IMR-90 (cell line): ENCODE results near the gene PTPRN2. TPM values are rescaled to one million over a fixed set of nuclear protein-coding genes. Genes with fewer than 3 reads are reported as not detected.

Experiments used
- ATAC-seq: fragments of 200-7000 bp; cut with Tn5 transposase; 2 replicates; pipeline ENCODE4 v1.9.1; 2020; ENCODE audit warnings: low read depth, mild to moderate bottlenecking, moderate library complexity
- BruUV-seq: library from RNA; stranded (reverse); fragments of 400-500 nt; replicated peaks from 2 replicates; lab custom pipeline; 2021; lab: Mats Ljungman, UMichigan
- CTCF ChIA-PET: fragments of 300-600 bp; formaldehyde crosslinking; extraction: SDS; loops from one replicate; lab custom pipeline; 2021; ENCODE audit warnings: antibody characterized with exemption; lab: Yijun Ruan, JAX
- POLR2A ChIA-PET: fragments of 300-600 bp; sonication (Branson Sonifier 250); formaldehyde crosslinking; loops from one replicate; lab custom pipeline; 2022; ENCODE audit warnings: antibody characterized with exemption; ENCODE audit not compliant: unreplicated experiment; lab: Charles Lee
- DNase-seq: peaks from one replicate; pipeline ENCODE4 v3.0.0; 2013
- H2AFZ ChIP-seq: replicated peaks from 2 replicates; pipeline ENCODE3; 2013; ENCODE audit warnings: low read length, mild to moderate bottlenecking; ENCODE audit not compliant: poor library complexity
- H2AK5ac ChIP-seq: 2 replicates; pipeline ENCODE4 v1.6.1; 2013; ENCODE audit warnings: low read depth, low read length, inconsistent platforms
- H2AK9ac ChIP-seq: replicated peaks from 2 replicates; pipeline ENCODE3; 2013; ENCODE audit warnings: mild to moderate bottlenecking, low read depth, low read length, moderate library complexity; ENCODE audit not compliant: poor library complexity
- H2BK120ac ChIP-seq: 2 replicates; pipeline ENCODE4 v1.6.1; 2013; ENCODE audit warnings: low read depth, low read length, inconsistent platforms
- H2BK15ac ChIP-seq: 3 replicates; pipeline ENCODE4 v1.6.1; 2013; ENCODE audit warnings: low read depth, low read length, inconsistent platforms
- H2BK20ac ChIP-seq: 2 replicates; pipeline ENCODE4 v1.6.1; 2013; ENCODE audit warnings: low read depth, mild to moderate bottlenecking, inconsistent platforms, low read length, moderate library complexity
- H2BK5ac ChIP-seq: 2 replicates; pipeline ENCODE4 v1.6.1; 2013; ENCODE audit warnings: mild to moderate bottlenecking, low read depth, low read length, inconsistent platforms; ENCODE audit not compliant: poor library complexity, severe bottlenecking
- H3K14ac ChIP-seq: replicated peaks from 2 replicates; pipeline ENCODE4 v1.6.1; 2013; ENCODE audit warnings: low read depth, low read length, inconsistent platforms
- H3K18ac ChIP-seq: 2 replicates; pipeline ENCODE4 v1.6.1; 2013; ENCODE audit warnings: low read depth, low read length, control low read depth
- H3K23ac ChIP-seq: 2 replicates; pipeline ENCODE4 v1.6.1; 2013; ENCODE audit warnings: low read depth, low read length, inconsistent platforms
- H3K27ac ChIP-seq: 2 replicates; pipeline ENCODE4 v1.5.1; 2013; ENCODE audit warnings: mild to moderate bottlenecking, control low read depth, low read length; ENCODE audit not compliant: insufficient read depth
- H3K27me3 ChIP-seq: 2 replicates; pipeline ENCODE4 v1.6.1; 2013; ENCODE audit warnings: low read length; ENCODE audit not compliant: control insufficient read depth, insufficient read depth
- H3K36me3 ChIP-seq: 2 replicates; pipeline ENCODE4 v1.6.1; 2013; ENCODE audit warnings: low read length, mixed read lengths; ENCODE audit not compliant: control insufficient read depth, insufficient read depth
- H3K4ac ChIP-seq: 2 replicates; pipeline ENCODE4 v1.6.1; 2013; ENCODE audit warnings: low read depth, low read length, inconsistent platforms
- H3K4me1 ChIP-seq: 2 replicates; pipeline ENCODE4 v1.6.1; 2013; ENCODE audit warnings: low read length, mixed read lengths; ENCODE audit not compliant: control insufficient read depth, insufficient read depth
- H3K4me2 ChIP-seq: 2 replicates; pipeline ENCODE4 v1.6.1; 2013; ENCODE audit warnings: low read depth, mild to moderate bottlenecking, control low read depth, low read length, moderate library complexity
- H3K4me3 ChIP-seq: 2 replicates; pipeline ENCODE4 v1.5.1; 2013; ENCODE audit warnings: low read depth, mild to moderate bottlenecking, control low read depth, low read length, moderate library complexity; ENCODE audit not compliant: insufficient read depth
- H3K56ac ChIP-seq: 2 replicates; pipeline ENCODE4 v1.6.1; 2013; ENCODE audit warnings: low read length, inconsistent platforms; ENCODE audit not compliant: insufficient read depth; ENCODE audit errors: extremely low read depth
- H3K79me1 ChIP-seq, 2 experiments: 2 replicates each; pipeline ENCODE4 v1.6.1; 2013; ENCODE audit warnings: low read length in 2 of 2, inconsistent platforms in 1 of 2, low read depth in 1 of 2
- H3K9ac ChIP-seq: 2 replicates; pipeline ENCODE4 v1.6.1; 2013; ENCODE audit warnings: low read depth, low read length, control low read depth
- H3K9me1 ChIP-seq: 2 replicates; pipeline ENCODE4 v1.6.1; 2013; ENCODE audit warnings: low read length, inconsistent platforms; ENCODE audit not compliant: insufficient read depth
- H3K9me3 ChIP-seq: 2 replicates; pipeline ENCODE4 v1.6.1; 2013; ENCODE audit warnings: low read length; ENCODE audit not compliant: control insufficient read depth, insufficient read depth
- H4K20me1 ChIP-seq: 2 replicates; pipeline ENCODE4 v1.6.1; 2013; ENCODE audit warnings: low read length, inconsistent platforms; ENCODE audit not compliant: insufficient read depth
- H4K5ac ChIP-seq: 2 replicates; pipeline ENCODE4 v1.6.1; 2013; ENCODE audit warnings: mild to moderate bottlenecking, low read depth, low read length, control low read depth
- H4K8ac ChIP-seq, 2 experiments: 2 replicates each; pipeline ENCODE4 v1.6.1; 2013; ENCODE audit warnings: low read depth in 2 of 2, low read length in 2 of 2, control low read depth in 1 of 2, inconsistent platforms in 1 of 2
- H4K91ac ChIP-seq: 2 replicates; pipeline ENCODE4 v1.6.1; 2013; ENCODE audit warnings: low read depth, low read length, inconsistent platforms; ENCODE audit not compliant: insufficient read depth
- CEBPB ChIP-seq: IDR thresholded peaks from 2 replicates; pipeline ENCODE4 v1.6.1; 2012; ENCODE audit warnings: low read depth, low read length, improper control_type of control experiment
- MAFK ChIP-seq: IDR thresholded peaks from 2 replicates; pipeline ENCODE4 v1.6.1; 2012; ENCODE audit warnings: low read depth, low read length, improper control_type of control experiment
- MAZ ChIP-seq: IDR thresholded peaks from 2 replicates; pipeline ENCODE4 v1.6.1; 2012; ENCODE audit warnings: low read depth, mild to moderate bottlenecking, low read length, improper control_type of control experiment, moderate library complexity, borderline replicate concordance
- NFE2L2 ChIP-seq: fragments of 150-350 bp; IDR thresholded peaks from 2 replicates; pipeline ENCODE4 v1.6.1; 2016; ENCODE audit warnings: low read depth, mild to moderate bottlenecking, low read length
- RAD21 ChIP-seq: IDR thresholded peaks from 2 replicates; pipeline ENCODE4 v1.6.1; 2012; ENCODE audit warnings: low read length, improper control_type of control experiment
- RCOR1 ChIP-seq: IDR thresholded peaks from 2 replicates; pipeline ENCODE4 v1.6.1; 2012; ENCODE audit warnings: mild to moderate bottlenecking, low read length, improper control_type of control experiment; ENCODE audit not compliant: insufficient replicate concordance
- WGBS, 2 experiments: methylation state at CpG; one replicate each; pipeline versions ENCODE4 v1.1.5 to v1.1.7; 2013; ENCODE audit warnings: missing lambda C conversion rate in 2 of 2; ENCODE audit not compliant: insufficient read length in 1 of 2; ENCODE audit errors: extremely low coverage in 2 of 2; 5-methylcytosine and 5-hydroxymethylcytosine counted together
- dilution Hi-C: fragments of 300-500 bp; cut with HindIII; formaldehyde crosslinking; loops from one replicate; pipeline ENCODE4 v1.14.3; 2018; ENCODE audit warnings: low sequenced_read_pairs; ENCODE audit not compliant: unreplicated experiment
- in situ Hi-C: fragments of 300-500 bp; cut with MboI; formaldehyde crosslinking; loops from 3 replicates; pipeline ENCODE4 v1.14.3; 2019; ENCODE audit warnings: low sequenced_read_pairs, inconsistent platforms, mixed read lengths
- intact Hi-C: fragments of 100-400 bp; cut with micrococcal nuclease; formaldehyde crosslinking; loops from 2 replicates; pipeline ENCODE4 v1.10.0; 2022
- polyA plus RNA-seq, 3 experiments: library from polyadenylated mRNA; depleted of rRNA; stranded (reverse); fragments of >200 nt; gene quantifications; 2 replicates each; pipeline ENCODE4 v1.2.3, GENCODE V29; 2012; ENCODE audit warnings: low replicate concordance in 1 of 3
- total RNA-seq: library from RNA; depleted of rRNA; stranded (reverse); fragments of >200 nt; gene quantifications from 2 replicates; pipeline ENCODE4 v1.2.3, GENCODE V29; 2012
- TF ChIP-seq, protein P1 (sequence below): fragments of 150-350 bp; IDR thresholded peaks from 2 replicates; pipeline ENCODE4 v1.6.1; 2016; ENCODE audit warnings: low read depth, mild to moderate bottlenecking, low read length, moderate library complexity, borderline replicate concordance
- TF ChIP-seq, protein P2 (sequence below): conservative IDR thresholded peaks from 2 replicates; pipeline ENCODE4 v1.5.1; 2012; ENCODE audit warnings: mild to moderate bottlenecking, low read depth, low read length, improper control_type of control experiment

The PTPRN2 gene
- total and polyA plus RNA-seq, 2 of the 4 experiments (the other 2 are of a cell fraction): 0.03 TPM; not detected in 1

- Histone ChIP-seq H3K4me3 (no peak overlapping the region), H2AK9ac (no peak overlapping the region), H3K23ac (no peak overlapping the region), H3K18ac (no peak overlapping the region), H2BK5ac (no peak overlapping the region), H2AK5ac (no peak overlapping the region), H3K56ac (no peak overlapping the region), H4K5ac (no peak overlapping the region), H3K79me1 (no peaks in the 10 kb centered on the region), H4K20me1 (no peaks in the 10 kb centered on the region), H2BK20ac (no peak overlapping the region), H3K27ac (no peak overlapping the region), H3K36me3 (no peaks in the 10 kb centered on the region), H2AFZ (no peak overlapping the region), H3K4me1 (no peaks in the 10 kb centered on the region), H3K9me1 (no peaks in the 10 kb centered on the region), H3K4ac (no peak overlapping the region), H3K9ac (no peak overlapping the region), H3K4me2 (no peak overlapping the region), H2BK120ac (no peak overlapping the region), H3K14ac (no peak overlapping the region), H3K9me3 (peaks cover 29% of the 10 kb centered on the region), H2BK15ac (no peak overlapping the region), H4K8ac (no peak overlapping the region), H4K91ac (no peak overlapping the region), H3K27me3 (no peaks in the 10 kb centered on the region)
- no TSS peak for BruUV-seq
- dilution Hi-C loops (no loop called here), in situ Hi-C loops (no loop called here), intact Hi-C loops (no loop called here)
- POLR2A ChIA-PET: no interaction called here
- CTCF ChIA-PET: no interaction called here
- TF ChIP-seq MAFK: no peak
- no peak for TF ChIP-seq MAZ
- TF ChIP-seq CEBPB: no peak
- no peak for TF ChIP-seq RAD21
- TF ChIP-seq, protein P1, sequence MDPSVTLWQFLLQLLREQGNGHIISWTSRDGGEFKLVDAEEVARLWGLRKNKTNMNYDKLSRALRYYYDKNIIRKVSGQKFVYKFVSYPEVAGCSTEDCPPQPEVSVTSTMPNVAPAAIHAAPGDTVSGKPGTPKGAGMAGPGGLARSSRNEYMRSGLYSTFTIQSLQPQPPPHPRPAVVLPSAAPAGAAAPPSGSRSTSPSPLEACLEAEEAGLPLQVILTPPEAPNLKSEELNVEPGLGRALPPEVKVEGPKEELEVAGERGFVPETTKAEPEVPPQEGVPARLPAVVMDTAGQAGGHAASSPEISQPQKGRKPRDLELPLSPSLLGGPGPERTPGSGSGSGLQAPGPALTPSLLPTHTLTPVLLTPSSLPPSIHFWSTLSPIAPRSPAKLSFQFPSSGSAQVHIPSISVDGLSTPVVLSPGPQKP: no peak
- TF ChIP-seq, protein P2, sequence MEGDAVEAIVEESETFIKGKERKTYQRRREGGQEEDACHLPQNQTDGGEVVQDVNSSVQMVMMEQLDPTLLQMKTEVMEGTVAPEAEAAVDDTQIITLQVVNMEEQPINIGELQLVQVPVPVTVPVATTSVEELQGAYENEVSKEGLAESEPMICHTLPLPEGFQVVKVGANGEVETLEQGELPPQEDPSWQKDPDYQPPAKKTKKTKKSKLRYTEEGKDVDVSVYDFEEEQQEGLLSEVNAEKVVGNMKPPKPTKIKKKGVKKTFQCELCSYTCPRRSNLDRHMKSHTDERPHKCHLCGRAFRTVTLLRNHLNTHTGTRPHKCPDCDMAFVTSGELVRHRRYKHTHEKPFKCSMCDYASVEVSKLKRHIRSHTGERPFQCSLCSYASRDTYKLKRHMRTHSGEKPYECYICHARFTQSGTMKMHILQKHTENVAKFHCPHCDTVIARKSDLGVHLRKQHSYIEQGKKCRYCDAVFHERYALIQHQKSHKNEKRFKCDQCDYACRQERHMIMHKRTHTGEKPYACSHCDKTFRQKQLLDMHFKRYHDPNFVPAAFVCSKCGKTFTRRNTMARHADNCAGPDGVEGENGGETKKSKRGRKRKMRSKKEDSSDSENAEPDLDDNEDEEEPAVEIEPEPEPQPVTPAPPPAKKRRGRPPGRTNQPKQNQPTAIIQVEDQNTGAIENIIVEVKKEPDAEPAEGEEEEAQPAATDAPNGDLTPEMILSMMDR: no peak
- no peak for TF ChIP-seq NFE2L2
- no peak for TF ChIP-seq RCOR1
- WGBS, 2 experiments: 56% methylated on average over 2 of the region's 2 CpGs; no CpG with 5 or more reads in 1 of the 2 experiments
- DNase-seq: no peak
- ATAC-seq: no peak
Observed at GRCh38 chr7:158289231-158289630, 298.4 kb downstream of the PTPRN2 start.
